GM18867 (cell line): ENCODE measurements around the gene ARGLU1.

Experiments
- ATAC-seq: cut with Tn5 transposase; IDR thresholded peaks from one replicate; pipeline ENCODE4 v1.9.1; 2021; ENCODE audit warnings: mild to moderate bottlenecking, moderate library complexity; ENCODE audit not compliant: unreplicated experiment

Gene ARGLU1

DNA sequence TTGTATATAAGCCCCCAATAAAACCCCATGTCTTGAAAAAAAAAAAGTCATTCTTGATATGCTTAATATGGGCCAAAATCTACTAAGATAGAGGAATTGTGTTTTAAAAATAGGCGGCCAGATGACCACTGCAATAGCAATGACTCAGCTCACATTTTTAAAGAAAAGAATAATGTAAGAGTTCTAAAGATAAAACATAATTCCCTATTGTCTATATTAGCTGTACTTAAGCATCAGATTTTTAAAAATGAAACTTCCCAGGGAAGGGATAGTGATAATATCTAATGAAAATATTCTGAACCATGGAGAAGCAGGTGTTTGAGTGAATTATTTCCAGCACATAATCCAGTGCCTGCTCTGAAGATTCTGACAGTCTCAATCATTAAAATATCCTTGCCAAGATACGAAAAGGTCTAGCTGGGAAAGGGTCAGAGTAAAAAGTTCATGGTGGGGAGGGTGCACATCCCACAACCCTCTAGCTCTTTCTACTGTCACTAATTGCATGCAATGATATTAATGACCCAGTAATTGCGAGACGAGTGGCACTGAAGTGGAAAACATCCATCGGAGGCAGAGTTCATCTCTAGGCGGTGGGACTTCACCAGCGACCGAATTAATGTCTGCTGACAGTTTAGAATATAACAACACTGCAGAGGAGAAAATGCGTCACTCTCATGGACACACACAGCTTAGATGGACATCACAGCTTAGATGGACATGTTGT lies 64.0 kb downstream of the ARGLU1 start:
- no peak for ATAC-seq

DNA sequence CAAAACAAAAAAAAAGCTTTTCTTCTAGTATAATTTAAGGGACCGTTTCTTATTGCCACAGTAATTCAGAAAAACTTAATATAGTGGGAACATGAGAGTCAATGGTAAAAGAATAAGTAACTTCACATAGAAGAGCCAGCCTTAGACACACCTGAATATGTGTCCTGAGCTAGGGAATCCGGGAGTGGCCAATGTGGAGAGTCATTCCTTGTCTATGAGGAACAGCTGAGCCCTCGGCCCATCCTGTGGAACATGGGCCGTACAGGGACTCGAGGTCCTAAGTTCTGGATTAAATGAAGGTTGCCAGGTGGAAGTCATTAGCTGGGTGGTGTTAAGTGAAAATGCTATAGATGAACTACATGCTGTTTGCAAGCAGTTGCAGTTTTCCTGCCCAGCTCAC lies 64.7 kb downstream of the ARGLU1 start:
- no peak for ATAC-seq

DNA sequence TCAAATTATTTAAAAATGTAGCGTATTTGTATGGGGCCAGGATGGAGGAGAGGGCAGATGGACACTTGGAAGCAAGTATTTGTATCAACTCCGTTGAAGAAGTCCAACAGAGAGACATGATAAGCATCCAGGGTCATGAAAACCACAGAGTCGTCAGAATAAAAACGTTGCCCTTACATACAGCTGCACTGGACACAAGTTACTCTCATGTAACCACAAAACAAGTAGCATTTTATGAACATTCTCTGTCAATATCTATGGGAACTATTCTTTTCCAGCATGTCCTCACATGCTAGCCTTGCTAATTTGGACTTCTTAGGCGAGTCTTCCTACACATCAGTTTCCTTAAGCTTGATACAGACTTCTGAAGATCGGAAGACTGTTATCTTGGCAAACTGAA lies 67.5 kb downstream of the ARGLU1 start:
- no peak for ATAC-seq

DNA sequence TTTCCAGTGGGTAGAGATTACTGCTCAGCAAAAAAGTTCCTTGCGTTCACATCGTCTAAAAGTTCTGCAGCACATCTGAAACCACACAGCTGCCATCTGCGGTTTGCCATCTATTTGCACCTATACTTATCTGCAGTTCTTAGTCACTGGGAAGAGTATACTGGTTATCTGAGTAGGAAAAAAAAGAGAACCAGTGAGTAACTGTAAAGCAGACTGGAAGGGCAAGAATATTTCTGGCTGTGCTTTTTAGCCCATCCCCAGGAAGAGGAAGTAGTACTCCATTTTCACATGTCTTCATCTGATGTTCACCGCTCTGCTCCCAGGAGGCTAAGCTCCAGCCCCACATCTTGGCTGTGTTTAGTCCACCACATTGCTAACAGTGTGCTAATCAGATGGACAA lies 68.0 kb downstream of the ARGLU1 start:
- peak; percentile 77 for ATAC-seq

DNA sequence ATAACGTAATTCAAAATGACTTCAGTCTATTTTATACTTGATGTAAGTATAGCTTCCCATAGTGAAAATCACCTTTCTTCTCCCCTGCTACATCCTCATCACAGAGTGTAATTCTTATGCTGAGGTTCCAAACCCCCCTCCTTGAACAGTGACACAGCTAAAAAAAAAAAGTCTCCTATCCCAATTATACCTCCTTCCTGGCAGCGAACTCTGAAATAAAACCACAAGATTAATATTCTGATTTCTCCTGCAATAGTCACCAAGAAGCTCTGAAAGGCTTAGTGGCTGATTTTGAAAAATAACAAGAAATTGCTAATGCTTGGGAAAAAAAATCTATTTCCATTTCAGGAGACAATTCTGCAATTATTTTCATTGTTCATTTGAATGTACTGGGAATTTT lies 68.8 kb downstream of the ARGLU1 start:
- ATAC-seq = no peak

DNA sequence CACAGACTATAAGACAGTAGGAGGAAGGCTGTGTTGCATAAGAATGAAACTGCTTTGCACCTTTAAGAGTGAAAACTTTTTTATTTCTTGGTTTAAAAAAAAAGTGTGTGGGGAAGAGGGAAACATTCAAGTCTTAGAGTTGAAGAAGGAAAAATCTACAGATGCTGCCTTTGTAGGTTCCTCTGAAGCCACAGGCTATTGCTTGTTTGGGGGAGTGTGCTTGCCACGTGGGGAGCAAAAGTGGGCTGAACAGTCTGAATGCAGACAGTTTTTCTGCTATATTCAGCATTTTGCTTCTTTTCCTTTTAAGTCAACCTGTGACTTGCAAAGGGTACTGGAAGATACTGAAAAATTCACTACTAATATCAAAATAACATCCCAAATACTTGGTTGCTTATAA lies 69.4 kb downstream of the ARGLU1 start:
- no peak for ATAC-seq

DNA sequence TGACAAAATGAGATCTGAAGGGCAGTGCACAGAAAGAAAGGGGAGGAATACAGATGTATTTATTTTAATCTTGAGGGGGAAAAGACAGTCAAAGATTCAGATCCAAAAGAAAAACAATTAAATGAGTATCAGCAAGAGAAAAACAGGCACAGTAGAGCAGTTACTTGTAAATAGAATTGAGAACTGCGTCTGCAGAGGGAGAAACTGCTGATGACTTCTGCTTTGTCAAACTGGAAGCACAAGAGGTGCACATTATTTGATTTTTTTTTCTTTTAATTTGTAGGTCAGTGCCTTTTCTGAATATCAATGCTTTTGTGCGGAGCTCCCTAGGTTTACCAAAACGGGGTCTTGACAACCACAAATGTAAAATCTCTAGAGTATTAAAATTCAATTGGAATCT lies 69.8 kb downstream of the ARGLU1 start:
- no peak for ATAC-seq

DNA sequence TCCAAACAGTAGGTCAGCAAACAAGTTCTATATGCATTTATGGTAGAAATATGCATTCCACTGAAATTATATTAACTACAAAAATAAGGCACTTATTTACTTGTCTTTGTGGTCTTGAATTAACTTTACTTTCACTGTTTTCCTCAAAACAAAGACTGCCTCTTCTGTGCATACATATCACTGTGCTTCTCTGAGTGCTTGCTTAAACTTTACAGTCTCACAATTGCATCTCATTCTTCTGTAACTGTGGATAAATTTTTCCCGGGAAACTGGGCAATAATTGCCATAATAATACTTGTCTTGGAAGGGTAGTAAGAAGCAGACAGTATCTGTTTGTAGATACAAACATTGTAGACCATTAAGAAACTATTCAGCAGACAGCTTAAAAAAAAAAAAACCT lies 70.9 kb downstream of the ARGLU1 start:
- ATAC-seq = no peak

DNA sequence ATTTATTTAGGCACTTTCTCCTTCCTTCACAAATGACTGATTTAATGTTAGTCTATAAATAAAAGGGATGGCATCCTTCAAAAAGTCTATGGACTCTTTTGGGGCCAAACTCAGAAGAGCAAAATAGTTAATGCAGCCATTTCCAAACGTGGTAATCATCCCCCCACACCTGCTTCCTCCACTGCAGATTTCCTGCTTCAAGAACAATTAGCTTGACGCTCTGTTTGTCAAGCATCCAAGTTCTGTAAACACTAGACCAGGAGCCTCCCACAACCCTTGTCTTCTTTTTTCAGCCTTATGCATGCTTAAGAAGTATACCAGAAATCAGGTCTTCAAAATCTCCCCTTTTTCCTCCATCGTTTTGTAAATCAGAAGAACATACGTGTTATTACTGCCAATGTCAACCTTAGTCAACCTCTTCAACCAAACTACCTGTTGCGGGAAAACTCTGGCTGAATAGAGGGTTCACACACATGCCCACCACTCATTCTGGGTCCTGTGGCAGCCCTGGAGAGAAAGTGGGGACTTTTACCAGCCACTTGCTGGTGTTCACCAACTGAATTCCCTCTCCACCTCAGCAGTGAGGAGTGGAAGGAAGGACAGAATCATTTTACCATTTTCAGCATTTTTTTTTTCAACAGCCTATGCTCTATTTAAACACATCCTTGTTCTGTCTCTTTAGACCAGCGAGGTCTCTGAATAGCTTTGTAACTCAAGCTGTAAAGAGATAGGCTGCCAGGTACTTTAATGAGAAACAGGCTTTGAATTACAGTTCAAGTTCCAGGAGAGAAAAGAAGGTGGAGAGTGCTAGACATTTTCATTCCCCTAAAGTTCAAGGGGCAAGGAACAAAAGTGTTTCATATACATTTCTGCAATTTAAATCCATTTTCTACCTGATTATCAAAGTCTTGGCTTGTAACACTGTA lies 71.6 kb downstream of the ARGLU1 start:
- no peak for ATAC-seq

DNA sequence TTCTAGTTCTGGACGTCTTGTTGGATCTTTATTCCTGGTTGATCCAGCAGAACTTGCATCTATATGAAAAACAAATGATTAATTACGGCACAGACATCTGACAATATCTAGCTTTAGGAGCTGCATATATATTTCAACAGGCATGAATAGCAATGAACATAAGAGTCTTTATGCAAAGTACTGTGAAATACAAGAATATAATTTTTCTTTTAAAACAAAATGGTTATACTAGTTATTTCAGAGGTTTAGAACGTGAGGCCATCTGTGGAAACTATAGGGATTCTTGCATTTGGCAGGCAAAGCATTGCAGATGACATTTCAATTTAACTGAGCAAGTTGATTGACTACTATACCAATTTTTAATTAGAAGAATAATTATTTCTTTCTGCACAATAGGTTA lies 73.0 kb downstream of the ARGLU1 start:
- no peak for ATAC-seq

DNA sequence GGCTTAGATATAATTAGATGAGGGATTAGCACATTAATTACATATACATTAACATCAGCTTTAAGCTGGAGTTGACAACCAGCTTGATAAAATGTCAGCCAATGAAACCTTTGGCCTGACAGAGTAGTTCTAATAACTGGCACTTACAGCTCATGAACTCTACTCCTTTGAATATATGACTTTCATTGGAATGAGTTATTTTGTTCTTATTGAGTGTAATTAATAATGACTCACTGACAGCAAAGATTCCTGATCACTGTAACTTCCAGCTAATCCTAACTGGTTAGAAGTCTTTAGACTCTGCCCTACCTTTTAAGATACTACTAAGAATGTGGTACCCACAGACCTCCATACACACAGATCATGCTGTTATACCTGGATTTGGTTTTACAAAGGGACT lies 73.4 kb downstream of the ARGLU1 start:
- no peak for ATAC-seq

DNA sequence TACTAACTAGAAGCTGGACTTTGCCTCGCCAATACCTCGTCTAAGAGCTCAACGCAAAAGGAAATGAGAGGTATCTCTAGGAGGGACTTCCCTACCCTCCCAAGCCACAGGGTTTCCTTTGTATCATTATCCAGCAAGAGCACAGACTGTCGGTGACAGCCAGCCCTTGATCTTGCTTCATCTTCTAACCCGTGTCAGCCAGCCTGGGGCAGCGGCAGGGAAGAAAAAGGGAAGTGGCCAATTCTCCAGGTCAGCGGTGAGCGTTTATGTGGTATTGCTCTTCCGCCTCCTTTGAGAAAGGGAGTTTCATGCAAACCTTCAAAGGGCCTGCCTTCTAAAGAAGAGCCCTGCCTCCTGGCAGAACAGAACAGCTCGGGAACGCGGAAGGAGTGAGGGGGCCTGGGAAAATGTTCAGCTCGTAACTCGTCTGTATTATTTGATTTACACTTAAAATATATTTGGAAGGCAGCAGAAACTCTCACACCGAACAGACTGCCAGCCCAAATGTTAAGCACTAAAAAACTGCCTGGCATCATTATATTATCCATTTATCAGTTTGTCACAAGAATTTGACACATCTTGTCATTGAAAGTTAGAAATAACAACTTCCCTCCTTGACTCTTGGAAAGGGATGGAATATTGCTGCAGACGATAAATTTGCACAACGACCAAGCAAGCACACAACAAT lies 74.3 kb downstream of the ARGLU1 start:
- peak; percentile 71 for ATAC-seq

DNA sequence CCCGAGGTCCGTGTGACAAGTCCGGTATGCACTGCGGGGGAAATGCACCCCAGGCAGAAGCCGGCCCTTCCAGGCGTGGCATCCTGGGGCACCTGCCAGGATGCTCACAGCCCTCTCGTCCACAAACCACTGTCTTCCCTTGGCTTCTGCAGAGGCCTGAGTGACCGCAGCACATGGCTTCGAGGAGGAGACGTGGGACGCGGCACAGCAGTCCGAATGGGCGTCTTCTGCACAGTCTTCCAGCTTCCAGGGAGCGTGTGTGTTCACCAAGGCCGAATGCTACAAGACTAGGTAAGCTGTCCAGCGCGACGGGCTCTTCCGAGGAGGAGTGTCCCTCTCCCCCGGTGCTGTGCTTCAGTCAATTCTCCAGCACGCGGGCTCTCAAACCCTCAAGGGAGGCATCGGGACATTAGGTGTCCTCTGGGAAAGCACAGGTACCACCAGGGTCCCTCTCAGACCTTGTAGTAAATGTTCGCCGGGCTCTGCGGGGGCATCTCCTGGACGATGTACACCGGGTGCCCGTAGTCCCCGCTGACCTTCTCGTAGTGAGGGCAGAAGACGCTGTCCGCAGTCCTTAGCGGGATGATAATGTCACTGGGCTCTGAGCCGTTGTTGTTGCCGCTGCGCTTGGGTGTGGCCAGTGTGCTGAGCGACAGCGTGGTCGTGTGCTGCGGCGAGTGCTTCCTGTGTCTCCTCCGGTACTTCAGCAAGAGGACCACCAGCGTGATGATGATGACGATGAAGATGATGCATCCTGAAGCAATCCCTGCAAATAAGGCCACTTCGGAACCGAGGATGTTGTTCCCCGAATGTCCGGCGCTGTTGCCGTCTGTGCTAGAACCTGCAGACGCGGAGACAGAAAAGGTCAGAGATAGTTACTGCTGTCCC lies 75.1 kb downstream of the ARGLU1 start:
- no peak for ATAC-seq

DNA sequence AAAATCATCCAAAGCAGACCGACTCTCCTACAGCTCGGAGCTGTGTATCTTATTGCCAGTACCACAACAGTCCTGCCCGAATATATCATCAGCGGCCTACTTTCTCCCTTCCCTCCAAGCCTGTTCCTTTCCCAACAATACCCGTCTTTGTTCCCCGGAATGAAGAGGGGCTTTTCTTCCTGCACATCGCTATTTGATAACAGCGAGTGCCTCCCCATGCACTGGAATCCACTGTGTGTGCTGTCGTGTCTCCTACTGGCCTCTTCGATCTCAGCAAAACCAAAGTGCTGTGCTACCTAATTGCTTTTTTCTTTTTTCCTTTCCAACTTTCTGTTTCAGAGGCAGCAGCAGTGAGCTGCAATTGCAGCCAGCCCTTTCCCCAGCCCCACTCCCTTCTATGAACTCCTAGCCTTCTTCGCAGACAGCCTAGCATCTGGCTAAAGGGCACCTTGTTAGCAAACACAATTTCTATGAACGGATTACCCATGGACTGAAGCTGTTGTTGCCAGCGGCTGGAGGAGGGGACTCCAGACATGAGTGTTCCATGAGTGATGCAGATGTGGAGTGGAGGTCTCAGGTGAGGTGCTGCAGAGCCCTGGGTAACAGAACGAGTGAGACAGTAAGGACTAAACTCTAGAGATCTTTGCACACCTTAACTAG lies 75.9 kb downstream of the ARGLU1 start:
- ATAC-seq = no peak
